Astrocyte (in vitro differentiated cells and primary cell): ENCODE data around the gene PHF21B. TPM values are rescaled to one million over a fixed set of nuclear protein-coding genes. Genes with fewer than 3 reads are reported as not detected.

ENCODE experiments used
- DNase-seq: peaks from one replicate; pipeline ENCODE4 v3.0.0-alpha.2; 2010; ENCODE audit warnings: low read depth
- FAIRE-seq: peaks from 2 replicates; lab custom pipeline; 2011; peaks lifted over from hg19 to GRCh38; lab: Jason Lieb, UNC
- H2AFZ ChIP-seq: 2 replicates; pipeline ENCODE4 v1.6.0; 2012; ENCODE audit warnings: low read depth, low read length, inconsistent platforms
- H3K27ac ChIP-seq: 2 replicates; pipeline ENCODE4 v1.5.1; 2011; ENCODE audit warnings: low read depth, low read length, inconsistent platforms
- H3K27me3 ChIP-seq: 2 replicates; pipeline ENCODE4 v1.6.0; 2011; ENCODE audit warnings: low read length, inconsistent platforms; ENCODE audit not compliant: insufficient read depth
- H3K36me3 ChIP-seq: 2 replicates; pipeline ENCODE4 v1.5.1; 2011; ENCODE audit warnings: low read length, inconsistent platforms; ENCODE audit not compliant: insufficient read depth
- H3K4me1 ChIP-seq: 2 replicates; pipeline ENCODE4 v1.5.1; 2011; ENCODE audit warnings: low read length, inconsistent platforms; ENCODE audit not compliant: insufficient read depth
- H3K4me2 ChIP-seq: 2 replicates; pipeline ENCODE4 v1.6.0; 2012; ENCODE audit warnings: low read length, inconsistent platforms
- H3K4me3 ChIP-seq: 2 replicates; pipeline ENCODE4 v1.5.1; 2011; ENCODE audit warnings: low read depth, mild to moderate bottlenecking, low read length, inconsistent platforms; ENCODE audit not compliant: insufficient read depth
- H3K79me2 ChIP-seq: 2 replicates; pipeline ENCODE4 v1.6.0; 2012; ENCODE audit warnings: mild to moderate bottlenecking, low read length, inconsistent platforms; ENCODE audit not compliant: insufficient read depth
- H3K9ac ChIP-seq: 2 replicates; pipeline ENCODE4 v1.6.0; 2012; ENCODE audit warnings: mild to moderate bottlenecking, low read length, inconsistent platforms
- H3K9me3 ChIP-seq: 2 replicates; pipeline ENCODE4 v1.5.1; 2012; ENCODE audit warnings: low read depth, mild to moderate bottlenecking, low read length, inconsistent platforms; ENCODE audit not compliant: insufficient read depth
- H4K20me1 ChIP-seq: 2 replicates; pipeline ENCODE4 v1.6.0; 2012; ENCODE audit warnings: low read length, inconsistent platforms; ENCODE audit not compliant: insufficient read depth
- H3K27ac Mint-ChIP-seq: one replicate; pipeline ENCODE4 v1.8.0; 2021; ENCODE audit warnings: mild to moderate bottlenecking, mixed read lengths; ENCODE audit not compliant: unreplicated experiment
- H3K27me3 Mint-ChIP-seq: one replicate; pipeline ENCODE4 v1.8.0; 2021; ENCODE audit warnings: low read depth, mixed read lengths; ENCODE audit not compliant: unreplicated experiment
- H3K36me3 Mint-ChIP-seq: one replicate; pipeline ENCODE4 v1.8.0; 2021; ENCODE audit warnings: low read depth, mixed read lengths; ENCODE audit not compliant: unreplicated experiment
- H3K4me1 Mint-ChIP-seq: one replicate; pipeline ENCODE4 v1.8.0; 2021; ENCODE audit warnings: low read depth, mixed read lengths; ENCODE audit not compliant: unreplicated experiment
- H3K4me3 Mint-ChIP-seq: one replicate; pipeline ENCODE4 v1.8.0; 2021; ENCODE audit warnings: mild to moderate bottlenecking, moderate library complexity, mixed read lengths; ENCODE audit not compliant: unreplicated experiment
- H3K9me3 Mint-ChIP-seq: one replicate; pipeline ENCODE4 v1.8.0; 2021; ENCODE audit warnings: mild to moderate bottlenecking, mixed read lengths; ENCODE audit not compliant: unreplicated experiment
- EZH2 ChIP-seq: IDR thresholded peaks from 2 replicates; pipeline ENCODE4 v1.6.1; 2012; ENCODE audit warnings: mild to moderate bottlenecking, low read length, inconsistent platforms; ENCODE audit not compliant: insufficient read depth
- total RNA-seq: library from RNA; stranded (reverse); gene quantifications from 2 replicates; pipeline ENCODE4 v1.2.1, GENCODE V29; 2021
- TF ChIP-seq, protein P1 (sequence below): IDR thresholded peaks from 2 replicates; pipeline ENCODE4 v1.5.1; 2011; ENCODE audit warnings: low read depth, mild to moderate bottlenecking, inconsistent platforms, low read length, moderate library complexity; ENCODE audit not compliant: insufficient read depth

PHF21B gene
- total RNA-seq, 1 donor from 2014 or later: 6.3 TPM

GRCh38 chr22:45029501-45029900 lies 19.7 kb upstream of the PHF21B start:
- H3K9me3 Mint-ChIP-seq: no peaks in the 10 kb centered on the region
- H3K79me2 ChIP-seq: no peaks in the 10 kb centered on the region
- TF ChIP-seq EZH2: no peak
- TF ChIP-seq, protein P1, sequence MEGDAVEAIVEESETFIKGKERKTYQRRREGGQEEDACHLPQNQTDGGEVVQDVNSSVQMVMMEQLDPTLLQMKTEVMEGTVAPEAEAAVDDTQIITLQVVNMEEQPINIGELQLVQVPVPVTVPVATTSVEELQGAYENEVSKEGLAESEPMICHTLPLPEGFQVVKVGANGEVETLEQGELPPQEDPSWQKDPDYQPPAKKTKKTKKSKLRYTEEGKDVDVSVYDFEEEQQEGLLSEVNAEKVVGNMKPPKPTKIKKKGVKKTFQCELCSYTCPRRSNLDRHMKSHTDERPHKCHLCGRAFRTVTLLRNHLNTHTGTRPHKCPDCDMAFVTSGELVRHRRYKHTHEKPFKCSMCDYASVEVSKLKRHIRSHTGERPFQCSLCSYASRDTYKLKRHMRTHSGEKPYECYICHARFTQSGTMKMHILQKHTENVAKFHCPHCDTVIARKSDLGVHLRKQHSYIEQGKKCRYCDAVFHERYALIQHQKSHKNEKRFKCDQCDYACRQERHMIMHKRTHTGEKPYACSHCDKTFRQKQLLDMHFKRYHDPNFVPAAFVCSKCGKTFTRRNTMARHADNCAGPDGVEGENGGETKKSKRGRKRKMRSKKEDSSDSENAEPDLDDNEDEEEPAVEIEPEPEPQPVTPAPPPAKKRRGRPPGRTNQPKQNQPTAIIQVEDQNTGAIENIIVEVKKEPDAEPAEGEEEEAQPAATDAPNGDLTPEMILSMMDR: no peak
- H3K4me1 Mint-ChIP-seq: no peaks in the 10 kb centered on the region
- no peaks in the 10 kb centered on the region for H4K20me1 ChIP-seq
- no peaks in the 10 kb centered on the region for H3K9me3 ChIP-seq
- no peaks in the 10 kb centered on the region for H3K36me3 Mint-ChIP-seq
- H3K27ac Mint-ChIP-seq: no peak overlapping the region
- FAIRE-seq: no peak
- peaks cover 57% of the 10 kb centered on the region for H3K27me3 Mint-ChIP-seq
- DNase-seq: no peak
- H3K36me3 ChIP-seq: no peaks in the 10 kb centered on the region
- no peak overlapping the region for H3K4me3 Mint-ChIP-seq
- H3K27me3 ChIP-seq: peaks cover 22% of the 10 kb centered on the region
- no peaks in the 10 kb centered on the region for H3K4me1 ChIP-seq
- no peak overlapping the region for H3K9ac ChIP-seq
- no peak overlapping the region for H3K27ac ChIP-seq
- no peak overlapping the region for H3K4me2 ChIP-seq
- no peak overlapping the region for H2AFZ ChIP-seq
- no peak overlapping the region for H3K4me3 ChIP-seq

DNA sequence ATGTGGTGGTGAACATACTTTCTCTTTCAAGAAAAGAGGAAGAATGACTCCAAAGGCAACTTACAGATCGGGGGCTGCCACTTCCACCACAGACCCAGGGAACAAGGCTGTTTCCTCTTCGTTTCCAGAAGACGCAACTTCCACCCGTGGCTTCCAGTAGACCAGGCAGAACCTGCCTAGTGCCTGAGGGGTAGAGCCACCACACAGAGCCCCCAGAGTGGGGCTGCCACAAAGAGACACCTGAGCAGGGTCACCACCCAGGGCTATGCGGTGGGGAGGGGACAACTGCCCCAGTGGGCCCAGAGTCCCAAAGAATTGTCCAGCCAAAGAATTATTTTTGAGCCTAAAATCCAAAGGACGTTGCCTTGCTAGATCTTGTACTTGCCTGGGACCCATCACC lies 16.7 kb upstream of the PHF21B start:
- Mint-ChIP-seq H3K4me3 (no peak overlapping the region), H3K36me3 (no peaks in the 10 kb centered on the region), H3K4me1 (no peaks in the 10 kb centered on the region), H3K27ac (no peak overlapping the region), H3K9me3 (no peaks in the 10 kb centered on the region), H3K27me3 (peaks cover 55% of the 10 kb centered on the region)
- FAIRE-seq (no peak), DNase-seq (no peak)
- Histone ChIP-seq H3K4me2 (no peak overlapping the region), H3K79me2 (no peaks in the 10 kb centered on the region), H3K4me3 (no peak overlapping the region), H3K9me3 (no peaks in the 10 kb centered on the region), H3K9ac (no peak overlapping the region), H2AFZ (no peak overlapping the region), H3K27ac (no peak overlapping the region), H3K4me1 (no peaks in the 10 kb centered on the region), H3K36me3 (no peaks in the 10 kb centered on the region), H3K27me3 (peaks cover 26% of the 10 kb centered on the region), H4K20me1 (no peaks in the 10 kb centered on the region)
- no peak for TF ChIP-seq EZH2
- TF ChIP-seq, protein P1: no peak

- Histone ChIP-seq H3K9ac (no peak overlapping the region), H3K4me2 (no peak overlapping the region), H4K20me1 (no peaks in the 10 kb centered on the region), H3K27ac (no peak overlapping the region), H3K27me3 (peaks cover 17% of the 10 kb centered on the region), H3K79me2 (no peaks in the 10 kb centered on the region), H3K4me1 (no peaks in the 10 kb centered on the region), H3K4me3 (no peak overlapping the region), H3K36me3 (no peaks in the 10 kb centered on the region), H2AFZ (no peak overlapping the region), H3K9me3 (no peaks in the 10 kb centered on the region)
- TF ChIP-seq, protein P1: no peak
- TF ChIP-seq EZH2: no peak
- no peaks in the 10 kb centered on the region for H3K9me3 Mint-ChIP-seq
- no peak overlapping the region for H3K4me3 Mint-ChIP-seq
- H3K4me1 Mint-ChIP-seq: no peaks in the 10 kb centered on the region
- FAIRE-seq (no peak), DNase-seq (no peak)
- H3K27ac Mint-ChIP-seq: no peak overlapping the region
- peaks cover 40% of the 10 kb centered on the region for H3K27me3 Mint-ChIP-seq
- no peaks in the 10 kb centered on the region for H3K36me3 Mint-ChIP-seq
Observed at GRCh38 chr22:45023431-45023830, 13.6 kb upstream of the PHF21B start.
